HCT116 (cell line): ENCODE data around the gene HNMT. TPM values are rescaled to one million over a fixed set of nuclear protein-coding genes. Genes with fewer than 3 reads are reported as not detected.

Experiments
- ATAC-seq: fragments of 200-7000 bp; cut with Tn5 transposase; 2 replicates; pipeline ENCODE4 v1.9.1; 2020; ENCODE audit warnings: mild to moderate bottlenecking, moderate library complexity
- BruUV-seq: library from RNA; stranded (reverse); fragments of 400-500 nt; replicated peaks from 2 replicates; lab custom pipeline; 2021; lab: Mats Ljungman, UMichigan
- CTCF ChIA-PET: fragments of 300-600 bp; sonication (Branson Sonifier 250); formaldehyde crosslinking; loops from one replicate; lab custom pipeline; 2021; ENCODE audit warnings: antibody characterized with exemption; lab: Charles Lee
- POLR2A ChIA-PET: fragments of 300-600, 350-600 bp; sonication (Branson Sonifier 250); formaldehyde crosslinking; loops from one replicate; lab custom pipeline; 2021; ENCODE audit warnings: antibody characterized with exemption; lab: Charles Lee
- RAD21 ChIA-PET, 2 experiments: fragments of 300-600 bp; sonication (Branson Sonifier 250); formaldehyde crosslinking; loops; one replicate each; lab custom pipeline; 2023; ENCODE audit warnings: low total read pairs in 2 of 2; ENCODE audit not compliant: uncharacterized antibody in 2 of 2, unreplicated experiment in 2 of 2, low non-redundant PET in 1 of 2; lab: Charles Lee
- DNase-seq: peaks from one replicate; pipeline ENCODE4 v3.0.0-alpha.2; 2010; ENCODE audit warnings: low read depth, low spot score
- H2AFZ ChIP-seq: fragments of 200-600 bp; shearing (Covaris generic), sonication (generic); 2 replicates; pipeline ENCODE4 v1.6.1; 2017; ENCODE audit warnings: low read depth, mixed run types, mixed read lengths, antibody characterized with exemption, low read length; ENCODE audit not compliant: poor library complexity, severe bottlenecking
- H3K27ac ChIP-seq: 2 replicates; pipeline ENCODE4 v1.5.1; 2012; ENCODE audit warnings: low read depth, low read length
- H3K27me3 ChIP-seq: fragments of 200-600 bp; sonication (generic); 2 replicates; pipeline ENCODE4 v1.6.1; 2016; ENCODE audit warnings: mixed run types, low read length, mixed read lengths; ENCODE audit not compliant: insufficient read depth
- H3K36me3 ChIP-seq, 2 experiments: fragments of 200-500 bp in 1 of 2; fragments of 200-600 bp in 1 of 2; sonication (Bioruptor generic) in 1 of 2; sonication (generic) in 1 of 2; 2 replicates each; pipeline versions ENCODE4 v1.5.1 to v1.6.1; 2014 to 2016; ENCODE audit warnings: low read length in 2 of 2, inconsistent platforms in 1 of 2, mixed read lengths in 1 of 2, mixed run types in 1 of 2; ENCODE audit not compliant: insufficient read depth in 2 of 2, control insufficient read depth in 1 of 2
- H3K4me1 ChIP-seq, 2 experiments: fragments of 200-600 bp in 1 of 2; sonication (generic) in 1 of 2; 2 replicates each; pipeline versions ENCODE4 v1.5.1 to v1.6.1; 2012 to 2017; ENCODE audit warnings: low read length in 2 of 2, inconsistent platforms in 1 of 2, mild to moderate bottlenecking in 1 of 2, mixed read lengths in 1 of 2, mixed run types in 1 of 2, moderate library complexity in 1 of 2; ENCODE audit not compliant: insufficient read depth in 2 of 2, control insufficient read depth in 1 of 2
- H3K4me2 ChIP-seq: fragments of 200-600 bp; sonication (generic); 2 replicates; pipeline ENCODE4 v1.6.1; 2017; ENCODE audit warnings: mixed run types, low read length, mixed read lengths
- H3K4me3 ChIP-seq, 2 experiments: fragments of 200-600 bp in 1 of 2; sonication (generic) in 1 of 2; replicated peaks in 1 of 2; 2 replicates each; pipeline ENCODE4 v1.5.1; 2011 to 2016; ENCODE audit warnings: low read length in 2 of 2, control low read depth in 1 of 2, low read depth in 1 of 2, mild to moderate bottlenecking in 1 of 2, mixed read lengths in 1 of 2, mixed run types in 1 of 2
- H3K79me2 ChIP-seq: fragments of 200-600 bp; sonication (generic); 2 replicates; pipeline ENCODE4 v1.6.1; 2017; ENCODE audit warnings: mild to moderate bottlenecking, mixed run types, low read length, moderate library complexity, mixed read lengths; ENCODE audit not compliant: insufficient read depth
- H3K9ac ChIP-seq: fragments of 200-600 bp; sonication (generic); 2 replicates; pipeline ENCODE4 v1.6.1; 2016; ENCODE audit warnings: low read length, mixed read lengths
- H3K9me2 ChIP-seq: fragments of 200-600 bp; sonication (generic), shearing (Covaris generic); 2 replicates; pipeline ENCODE4 v1.6.1; 2017; ENCODE audit warnings: mixed run types, mild to moderate bottlenecking, moderate library complexity; ENCODE audit not compliant: insufficient read depth
- H3K9me3 ChIP-seq, 2 experiments: fragments of 200-500 bp in 1 of 2; fragments of 200-600 bp in 1 of 2; sonication (Bioruptor generic) in 1 of 2; sonication (generic) in 1 of 2; 2 replicates each; pipeline ENCODE4 v1.6.1; 2014 to 2017; ENCODE audit warnings: low read length in 2 of 2, mixed read lengths in 2 of 2, inconsistent platforms in 1 of 2, low read depth in 1 of 2, mild to moderate bottlenecking in 1 of 2, mixed run types in 1 of 2, moderate library complexity in 1 of 2; ENCODE audit not compliant: control insufficient read depth in 1 of 2, insufficient read depth in 1 of 2
- H4K20me1 ChIP-seq: fragments of 200-600 bp; sonication (generic), shearing (Covaris generic); 2 replicates; pipeline ENCODE4 v1.6.1; 2017; ENCODE audit warnings: mixed run types, mild to moderate bottlenecking, moderate library complexity; ENCODE audit not compliant: insufficient read depth
- ATF3 ChIP-seq: IDR thresholded peaks from 2 replicates; pipeline ENCODE4 v1.6.1; 2012
- EZH2phosphoT487 ChIP-seq: fragments of 200-600 bp; IDR thresholded peaks from 2 replicates; pipeline ENCODE4 v1.6.1; 2018; ENCODE audit warnings: antibody characterized with exemption, borderline replicate concordance
- JUND ChIP-seq: IDR thresholded peaks from 2 replicates; pipeline ENCODE4 v1.6.1; 2012
- SIN3A ChIP-seq: IDR thresholded peaks from 2 replicates; pipeline ENCODE4 v1.6.1; 2012; ENCODE audit warnings: low read depth
- SRF ChIP-seq: IDR thresholded peaks from 2 replicates; pipeline ENCODE4 v1.6.1; 2012; ENCODE audit warnings: low read depth
- YY1 ChIP-seq: IDR thresholded peaks from 2 replicates; pipeline ENCODE4 v1.6.1; 2011; ENCODE audit warnings: low read length, low read depth, moderate library complexity, mild to moderate bottlenecking; ENCODE audit not compliant: insufficient replicate concordance; ENCODE audit errors: extremely low read depth
- intact Hi-C: fragments of 100-400 bp; cut with micrococcal nuclease; formaldehyde crosslinking; loops from 2 replicates; pipeline ENCODE4 v1.10.0; 2022
- total RNA-seq: library from RNA; stranded (reverse); gene quantifications from one replicate; pipeline ENCODE4 v1.2.1, GENCODE V29; 2021; ENCODE audit not compliant: unreplicated experiment
- TF ChIP-seq, protein P1 (sequence below), 3 experiments: fragments of 200-600 bp in 1 of 3; sonication (generic) in 1 of 3; IDR thresholded peaks in 2 of 3; conservative IDR thresholded peaks in 1 of 3; 2 replicates each; pipeline ENCODE4 v1.5.1; 2012 to 2017; ENCODE audit warnings: low read depth in 2 of 3, low read length in 2 of 3, antibody characterized with exemption in 1 of 3, borderline replicate concordance in 1 of 3, control low read depth in 1 of 3, mild to moderate bottlenecking in 1 of 3, mixed read lengths in 1 of 3, mixed run types in 1 of 3, moderate library complexity in 1 of 3; ENCODE audit not compliant: insufficient read depth in 1 of 3

HNMT gene
- total RNA-seq, 1 experiment from 2014 or later = not detected

DNA sequence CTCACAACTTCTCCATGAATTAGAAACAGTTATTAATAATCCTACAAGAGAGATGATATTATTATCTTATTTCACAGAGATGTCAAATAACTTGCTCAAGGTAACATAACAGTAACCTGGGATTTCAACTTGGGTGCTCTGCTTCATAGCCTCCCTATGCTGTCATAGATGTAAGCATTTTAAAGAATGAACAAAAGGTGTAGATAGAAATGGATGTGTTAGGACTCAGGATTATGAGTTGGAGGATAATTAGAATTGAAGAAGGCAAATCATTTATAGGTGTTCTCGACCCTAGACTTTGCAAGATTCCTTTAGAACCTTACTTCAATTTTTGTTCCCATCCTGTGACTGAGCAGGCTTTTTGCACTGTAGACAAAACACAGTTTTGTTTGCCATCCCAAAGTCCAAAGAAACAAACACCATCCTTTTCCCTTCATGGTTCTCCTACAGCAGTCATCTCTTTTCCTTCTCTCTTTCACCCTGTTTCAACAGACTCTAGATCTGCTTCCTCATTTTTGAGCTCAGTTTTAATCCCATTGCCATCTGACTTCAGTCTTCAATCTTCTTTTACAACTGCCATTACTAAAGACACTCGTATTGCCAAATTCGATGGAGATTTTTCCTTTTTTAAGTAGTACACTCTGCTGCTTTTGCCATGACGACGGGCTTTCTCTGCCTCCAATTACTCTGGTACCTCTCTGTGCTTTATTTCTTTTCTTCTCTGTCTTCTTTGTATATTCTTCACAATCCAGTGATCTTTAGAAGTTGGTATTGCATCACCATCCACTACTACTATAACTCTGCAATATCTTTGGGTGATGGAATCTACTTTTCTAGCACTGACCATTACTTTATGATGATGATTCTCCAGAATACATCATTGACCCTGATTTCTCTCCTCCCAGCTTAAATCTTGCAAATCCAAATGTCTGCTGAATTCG lies 4.5 kb downstream of the HNMT start:
- Histone ChIP-seq H3K4me1 (peaks cover 0 to 4% of the 10 kb centered on the region in 2 experiments; a peak in 2 of 4 replicates), H3K9ac (no peak overlapping the region), H3K4me3 (no peak overlapping the region), H2AFZ (no peak overlapping the region), H3K79me2 (no peaks in the 10 kb centered on the region), H3K27me3 (no peaks in the 10 kb centered on the region), H3K4me2 (no peak overlapping the region), H4K20me1 (no peaks in the 10 kb centered on the region), H3K9me3 (no peaks in the 10 kb centered on the region), H3K27ac (no peak overlapping the region), H3K9me2 (no peaks in the 10 kb centered on the region), H3K36me3 (no peaks in the 10 kb centered on the region)
- TF ChIP-seq EZH2phosphoT487 = no peak
- TF ChIP-seq JUND = no peak
- TF ChIP-seq YY1 = no peak
- no peak for TF ChIP-seq SIN3A
- no peak for TF ChIP-seq ATF3
- TF ChIP-seq, protein P1, sequence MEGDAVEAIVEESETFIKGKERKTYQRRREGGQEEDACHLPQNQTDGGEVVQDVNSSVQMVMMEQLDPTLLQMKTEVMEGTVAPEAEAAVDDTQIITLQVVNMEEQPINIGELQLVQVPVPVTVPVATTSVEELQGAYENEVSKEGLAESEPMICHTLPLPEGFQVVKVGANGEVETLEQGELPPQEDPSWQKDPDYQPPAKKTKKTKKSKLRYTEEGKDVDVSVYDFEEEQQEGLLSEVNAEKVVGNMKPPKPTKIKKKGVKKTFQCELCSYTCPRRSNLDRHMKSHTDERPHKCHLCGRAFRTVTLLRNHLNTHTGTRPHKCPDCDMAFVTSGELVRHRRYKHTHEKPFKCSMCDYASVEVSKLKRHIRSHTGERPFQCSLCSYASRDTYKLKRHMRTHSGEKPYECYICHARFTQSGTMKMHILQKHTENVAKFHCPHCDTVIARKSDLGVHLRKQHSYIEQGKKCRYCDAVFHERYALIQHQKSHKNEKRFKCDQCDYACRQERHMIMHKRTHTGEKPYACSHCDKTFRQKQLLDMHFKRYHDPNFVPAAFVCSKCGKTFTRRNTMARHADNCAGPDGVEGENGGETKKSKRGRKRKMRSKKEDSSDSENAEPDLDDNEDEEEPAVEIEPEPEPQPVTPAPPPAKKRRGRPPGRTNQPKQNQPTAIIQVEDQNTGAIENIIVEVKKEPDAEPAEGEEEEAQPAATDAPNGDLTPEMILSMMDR (IDR thresholded peaks at IDR 0.05 in 2 of 3, conservative IDR thresholded peaks at IDR 0.05 in 1 of 3; ENCODE audit: borderline replicate concordance in 1 of 3, insufficient read depth in 1 of 3, low read depth in 2 of 3, low read length in 2 of 3) = no peak
- no peak for TF ChIP-seq SRF
- DNase-seq (no peak), ATAC-seq (no peak)
- BruUV-seq = no TSS peak
- ChIA-PET RAD21 (no interaction called here), CTCF (no interaction called here), POLR2A (no interaction called here)
- intact Hi-C loops = no loop called here
